ENCODE measurements around the gene LRP5. TPM values are rescaled to one million over a fixed set of nuclear protein-coding genes. Genes with fewer than 3 reads are reported as not detected.

Gene LRP5
- total and polyA plus RNA-seq, 2 experiments from 2014 or later: 26.9 to 51.1 TPM

DNA sequence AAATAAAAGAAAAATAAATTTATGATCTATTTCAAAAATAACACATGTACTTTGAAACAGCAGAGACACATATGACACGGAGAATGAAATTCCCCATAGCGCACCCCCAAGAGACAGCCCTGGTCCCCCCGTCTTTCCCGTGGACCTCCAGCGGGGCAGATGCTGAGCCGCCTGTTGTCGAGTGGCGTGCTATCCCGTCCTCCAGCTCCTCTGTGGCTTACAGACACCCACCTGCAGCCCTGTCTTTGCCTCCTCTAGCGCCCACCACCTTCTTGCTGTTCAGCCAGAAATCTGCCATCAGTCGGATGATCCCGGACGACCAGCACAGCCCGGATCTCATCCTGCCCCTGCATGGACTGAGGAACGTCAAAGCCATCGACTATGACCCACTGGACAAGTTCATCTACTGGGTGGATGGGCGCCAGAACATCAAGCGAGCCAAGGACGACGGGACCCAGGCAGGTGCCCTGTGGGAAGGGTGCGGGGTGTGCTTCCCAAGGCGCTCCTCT lies 103.7 kb downstream of the LRP5 start:
- Mint-ChIP-seq H3K9me3 (no peaks in the 10 kb centered on the region), H3K27me3 (ENCODE audit: insufficient read depth, low read depth, poor library complexity) (peaks cover 2% of the 10 kb centered on the region), H3K4me1 (no peaks in the 10 kb centered on the region), H3K27ac (no peak overlapping the region), H3K4me3 (no peak overlapping the region), H3K36me3 (ENCODE audit: low read depth) (peaks cover 52% of the 10 kb centered on the region)
- DNase-seq (ENCODE audit: low spot score) (no peak), ATAC-seq (no peak)
- H4K20me1 ChIP-seq (replicated peaks; ENCODE audit: insufficient read depth): no peaks in the 10 kb centered on the region; the same call in 1 of the 2 replicates
- H3K36me3 ChIP-seq (ENCODE audit: insufficient read depth): no peaks in the 10 kb centered on the region
- no peaks in the 10 kb centered on the region for H3K27me3 ChIP-seq (ENCODE audit: insufficient read depth)
- H3K79me2 ChIP-seq (replicated peaks; ENCODE audit: insufficient read depth): no peaks in the 10 kb centered on the region
- no peaks in the 10 kb centered on the region for H3K4me1 ChIP-seq (ENCODE audit: insufficient read depth)
- TF ChIP-seq JUNB (IDR thresholded peaks at IDR 0.05; ENCODE audit: unreplicated experiment) (no peak), STAT1 (IDR thresholded peaks at IDR 0.05; ENCODE audit: unreplicated experiment) (no peak), ZNF331 (CRISPR knock-in tag; IDR thresholded peaks at IDR 0.05; ENCODE audit: low read depth) (no peak), NANOG (IDR thresholded peaks at IDR 0.05; ENCODE audit: borderline replicate concordance) (no peak), ZNF114 (CRISPR knock-in tag; IDR thresholded peaks at IDR 0.05) (no peak), POLR2AphosphoS5 (IDR thresholded peaks at IDR 0.05; ENCODE audit: low read depth) (no peak), CREB1 (CRISPR knock-in tag; IDR thresholded peaks at IDR 0.05; ENCODE audit: low read depth) (no peak), EZH2 (IDR thresholded peaks at IDR 0.05; ENCODE audit: low read depth, unreplicated experiment) (no peak), EZH2phosphoT487 (IDR thresholded peaks at IDR 0.05; ENCODE audit: unreplicated experiment) (no peak)
- TF ChIP-seq, protein P1, sequence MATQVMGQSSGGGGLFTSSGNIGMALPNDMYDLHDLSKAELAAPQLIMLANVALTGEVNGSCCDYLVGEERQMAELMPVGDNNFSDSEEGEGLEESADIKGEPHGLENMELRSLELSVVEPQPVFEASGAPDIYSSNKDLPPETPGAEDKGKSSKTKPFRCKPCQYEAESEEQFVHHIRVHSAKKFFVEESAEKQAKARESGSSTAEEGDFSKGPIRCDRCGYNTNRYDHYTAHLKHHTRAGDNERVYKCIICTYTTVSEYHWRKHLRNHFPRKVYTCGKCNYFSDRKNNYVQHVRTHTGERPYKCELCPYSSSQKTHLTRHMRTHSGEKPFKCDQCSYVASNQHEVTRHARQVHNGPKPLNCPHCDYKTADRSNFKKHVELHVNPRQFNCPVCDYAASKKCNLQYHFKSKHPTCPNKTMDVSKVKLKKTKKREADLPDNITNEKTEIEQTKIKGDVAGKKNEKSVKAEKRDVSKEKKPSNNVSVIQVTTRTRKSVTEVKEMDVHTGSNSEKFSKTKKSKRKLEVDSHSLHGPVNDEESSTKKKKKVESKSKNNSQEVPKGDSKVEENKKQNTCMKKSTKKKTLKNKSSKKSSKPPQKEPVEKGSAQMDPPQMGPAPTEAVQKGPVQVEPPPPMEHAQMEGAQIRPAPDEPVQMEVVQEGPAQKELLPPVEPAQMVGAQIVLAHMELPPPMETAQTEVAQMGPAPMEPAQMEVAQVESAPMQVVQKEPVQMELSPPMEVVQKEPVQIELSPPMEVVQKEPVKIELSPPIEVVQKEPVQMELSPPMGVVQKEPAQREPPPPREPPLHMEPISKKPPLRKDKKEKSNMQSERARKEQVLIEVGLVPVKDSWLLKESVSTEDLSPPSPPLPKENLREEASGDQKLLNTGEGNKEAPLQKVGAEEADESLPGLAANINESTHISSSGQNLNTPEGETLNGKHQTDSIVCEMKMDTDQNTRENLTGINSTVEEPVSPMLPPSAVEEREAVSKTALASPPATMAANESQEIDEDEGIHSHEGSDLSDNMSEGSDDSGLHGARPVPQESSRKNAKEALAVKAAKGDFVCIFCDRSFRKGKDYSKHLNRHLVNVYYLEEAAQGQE (IDR thresholded peaks at IDR 0.05; ENCODE audit: unreplicated experiment): no peak
- TF ChIP-seq, protein P2, sequence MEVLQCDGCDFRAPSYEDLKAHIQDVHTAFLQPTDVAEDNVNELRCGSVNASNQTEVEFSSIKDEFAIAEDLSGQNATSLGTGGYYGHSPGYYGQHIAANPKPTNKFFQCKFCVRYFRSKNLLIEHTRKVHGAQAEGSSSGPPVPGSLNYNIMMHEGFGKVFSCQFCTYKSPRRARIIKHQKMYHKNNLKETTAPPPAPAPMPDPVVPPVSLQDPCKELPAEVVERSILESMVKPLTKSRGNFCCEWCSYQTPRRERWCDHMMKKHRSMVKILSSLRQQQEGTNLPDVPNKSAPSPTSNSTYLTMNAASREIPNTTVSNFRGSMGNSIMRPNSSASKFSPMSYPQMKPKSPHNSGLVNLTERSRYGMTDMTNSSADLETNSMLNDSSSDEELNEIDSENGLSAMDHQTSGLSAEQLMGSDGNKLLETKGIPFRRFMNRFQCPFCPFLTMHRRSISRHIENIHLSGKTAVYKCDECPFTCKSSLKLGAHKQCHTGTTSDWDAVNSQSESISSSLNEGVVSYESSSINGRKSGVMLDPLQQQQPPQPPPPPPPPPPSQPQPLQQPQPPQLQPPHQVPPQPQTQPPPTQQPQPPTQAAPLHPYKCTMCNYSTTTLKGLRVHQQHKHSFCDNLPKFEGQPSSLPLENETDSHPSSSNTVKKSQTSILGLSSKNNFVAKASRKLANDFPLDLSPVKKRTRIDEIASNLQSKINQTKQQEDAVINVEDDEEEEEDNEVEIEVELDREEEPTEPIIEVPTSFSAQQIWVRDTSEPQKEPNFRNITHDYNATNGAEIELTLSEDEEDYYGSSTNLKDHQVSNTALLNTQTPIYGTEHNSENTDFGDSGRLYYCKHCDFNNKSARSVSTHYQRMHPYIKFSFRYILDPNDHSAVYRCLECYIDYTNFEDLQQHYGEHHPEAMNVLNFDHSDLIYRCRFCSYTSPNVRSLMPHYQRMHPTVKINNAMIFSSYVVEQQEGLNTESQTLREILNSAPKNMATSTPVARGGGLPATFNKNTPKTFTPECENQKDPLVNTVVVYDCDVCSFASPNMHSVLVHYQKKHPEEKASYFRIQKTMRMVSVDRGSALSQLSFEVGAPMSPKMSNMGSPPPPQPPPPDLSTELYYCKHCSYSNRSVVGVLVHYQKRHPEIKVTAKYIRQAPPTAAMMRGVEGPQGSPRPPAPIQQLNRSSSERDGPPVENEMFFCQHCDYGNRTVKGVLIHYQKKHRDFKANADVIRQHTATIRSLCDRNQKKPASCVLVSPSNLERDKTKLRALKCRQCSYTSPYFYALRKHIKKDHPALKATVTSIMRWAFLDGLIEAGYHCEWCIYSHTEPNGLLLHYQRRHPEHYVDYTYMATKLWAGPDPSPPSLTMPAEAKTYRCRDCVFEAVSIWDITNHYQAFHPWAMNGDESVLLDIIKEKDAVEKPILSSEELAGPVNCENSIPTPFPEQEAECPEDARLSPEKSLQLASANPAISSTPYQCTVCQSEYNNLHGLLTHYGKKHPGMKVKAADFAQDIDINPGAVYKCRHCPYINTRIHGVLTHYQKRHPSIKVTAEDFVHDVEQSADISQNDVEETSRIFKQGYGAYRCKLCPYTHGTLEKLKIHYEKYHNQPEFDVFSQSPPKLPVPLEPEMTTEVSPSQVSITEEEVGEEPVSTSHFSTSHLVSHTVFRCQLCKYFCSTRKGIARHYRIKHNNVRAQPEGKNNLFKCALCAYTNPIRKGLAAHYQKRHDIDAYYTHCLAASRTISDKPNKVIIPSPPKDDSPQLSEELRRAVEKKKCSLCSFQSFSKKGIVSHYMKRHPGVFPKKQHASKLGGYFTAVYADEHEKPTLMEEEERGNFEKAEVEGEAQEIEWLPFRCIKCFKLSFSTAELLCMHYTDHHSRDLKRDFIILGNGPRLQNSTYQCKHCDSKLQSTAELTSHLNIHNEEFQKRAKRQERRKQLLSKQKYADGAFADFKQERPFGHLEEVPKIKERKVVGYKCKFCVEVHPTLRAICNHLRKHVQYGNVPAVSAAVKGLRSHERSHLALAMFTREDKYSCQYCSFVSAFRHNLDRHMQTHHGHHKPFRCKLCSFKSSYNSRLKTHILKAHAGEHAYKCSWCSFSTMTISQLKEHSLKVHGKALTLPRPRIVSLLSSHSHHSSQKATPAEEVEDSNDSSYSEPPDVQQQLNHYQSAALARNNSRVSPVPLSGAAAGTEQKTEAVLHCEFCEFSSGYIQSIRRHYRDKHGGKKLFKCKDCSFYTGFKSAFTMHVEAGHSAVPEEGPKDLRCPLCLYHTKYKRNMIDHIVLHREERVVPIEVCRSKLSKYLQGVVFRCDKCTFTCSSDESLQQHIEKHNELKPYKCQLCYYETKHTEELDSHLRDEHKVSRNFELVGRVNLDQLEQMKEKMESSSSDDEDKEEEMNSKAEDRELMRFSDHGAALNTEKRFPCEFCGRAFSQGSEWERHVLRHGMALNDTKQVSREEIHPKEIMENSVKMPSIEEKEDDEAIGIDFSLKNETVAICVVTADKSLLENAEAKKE (CRISPR knock-in tag; IDR thresholded peaks at IDR 0.05): no peak
- TF ChIP-seq, protein P3, sequence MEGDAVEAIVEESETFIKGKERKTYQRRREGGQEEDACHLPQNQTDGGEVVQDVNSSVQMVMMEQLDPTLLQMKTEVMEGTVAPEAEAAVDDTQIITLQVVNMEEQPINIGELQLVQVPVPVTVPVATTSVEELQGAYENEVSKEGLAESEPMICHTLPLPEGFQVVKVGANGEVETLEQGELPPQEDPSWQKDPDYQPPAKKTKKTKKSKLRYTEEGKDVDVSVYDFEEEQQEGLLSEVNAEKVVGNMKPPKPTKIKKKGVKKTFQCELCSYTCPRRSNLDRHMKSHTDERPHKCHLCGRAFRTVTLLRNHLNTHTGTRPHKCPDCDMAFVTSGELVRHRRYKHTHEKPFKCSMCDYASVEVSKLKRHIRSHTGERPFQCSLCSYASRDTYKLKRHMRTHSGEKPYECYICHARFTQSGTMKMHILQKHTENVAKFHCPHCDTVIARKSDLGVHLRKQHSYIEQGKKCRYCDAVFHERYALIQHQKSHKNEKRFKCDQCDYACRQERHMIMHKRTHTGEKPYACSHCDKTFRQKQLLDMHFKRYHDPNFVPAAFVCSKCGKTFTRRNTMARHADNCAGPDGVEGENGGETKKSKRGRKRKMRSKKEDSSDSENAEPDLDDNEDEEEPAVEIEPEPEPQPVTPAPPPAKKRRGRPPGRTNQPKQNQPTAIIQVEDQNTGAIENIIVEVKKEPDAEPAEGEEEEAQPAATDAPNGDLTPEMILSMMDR (conservative IDR thresholded peaks at IDR 0.05; ENCODE audit: low read depth in 2 of 2): no peak
- TF ChIP-seq, protein P4, sequence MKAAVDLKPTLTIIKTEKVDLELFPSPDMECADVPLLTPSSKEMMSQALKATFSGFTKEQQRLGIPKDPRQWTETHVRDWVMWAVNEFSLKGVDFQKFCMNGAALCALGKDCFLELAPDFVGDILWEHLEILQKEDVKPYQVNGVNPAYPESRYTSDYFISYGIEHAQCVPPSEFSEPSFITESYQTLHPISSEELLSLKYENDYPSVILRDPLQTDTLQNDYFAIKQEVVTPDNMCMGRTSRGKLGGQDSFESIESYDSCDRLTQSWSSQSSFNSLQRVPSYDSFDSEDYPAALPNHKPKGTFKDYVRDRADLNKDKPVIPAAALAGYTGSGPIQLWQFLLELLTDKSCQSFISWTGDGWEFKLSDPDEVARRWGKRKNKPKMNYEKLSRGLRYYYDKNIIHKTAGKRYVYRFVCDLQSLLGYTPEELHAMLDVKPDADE (IDR thresholded peaks at IDR 0.05): no peak
- no peaks in the 10 kb centered on the region for H3K9me2 ChIP-seq (ENCODE audit: insufficient read depth)
- no peak overlapping the region for H2AFZ ChIP-seq
- no peak overlapping the region for H3K27ac ChIP-seq (ENCODE audit: low read depth)
- H3F3A ChIP-seq (replicated peaks; ENCODE audit: low read depth): 0 out of 2 replicates have a peak, but pooled peaks cover 3% of the 10 kb centered on the region
- H3K4me2 ChIP-seq: no peak overlapping the region
- no peak overlapping the region for H3K4me3 ChIP-seq
